Peyer's patch (tissue), 4 donors: ENCODE results near the gene NLRP9. TPM values are rescaled to one million over a fixed set of nuclear protein-coding genes. Genes with fewer than 3 reads are reported as not detected.

ENCODE experiments used
- DNase-seq, 3 donors: peaks; one replicate each; pipeline ENCODE4 v3.0.0-alpha.2; 2017 to 2019
- H3K27ac ChIP-seq, 4 donors: fragments of 200-600 bp; sonication (generic); one replicate each; pipeline ENCODE4 v1.5.1; 2016 to 2019
- H3K27me3 ChIP-seq, 2 donors: fragments of 200-600 bp; sonication (generic); one replicate each; pipeline ENCODE4 v1.5.1; 2019
- H3K36me3 ChIP-seq, 3 donors: fragments of 200-600 bp; sonication (generic); one replicate each; pipeline ENCODE4 v1.5.1; 2016 to 2019
- H3K4me1 ChIP-seq, 4 donors: fragments of 200-600 bp; sonication (generic); one replicate each; pipeline ENCODE4 v1.5.1; 2016 to 2019
- H3K4me3 ChIP-seq, 4 donors: fragments of 200-600 bp; sonication (generic); 1 replicate in 3 of 4; 2 replicates in 1 of 4; pipeline ENCODE4 v1.5.1; 2016 to 2019; ENCODE audit warnings: mild to moderate bottlenecking in 1 of 4
- H3K9me3 ChIP-seq, 4 donors: fragments of 200-600 bp; sonication (generic); one replicate each; pipeline ENCODE4 v1.5.1; 2016 to 2019; ENCODE audit warnings: mild to moderate bottlenecking in 1 of 4
- POLR2A ChIP-seq, 2 donors: fragments of 450-650 bp; IDR thresholded peaks; one replicate each; pipeline ENCODE4 v1.5.1; 2017; ENCODE audit warnings: antibody characterized with exemption in 2 of 2, mild to moderate bottlenecking in 2 of 2, moderate library complexity in 2 of 2
- total RNA-seq, 4 donors: library from RNA; depleted of rRNA; stranded (reverse); fragments of >200 nt; gene quantifications; one replicate each; pipeline ENCODE4 v1.1.0, GENCODE V29; 2016
- TF ChIP-seq, protein P1 (sequence below), 6 experiments: fragments of 450-650 bp in 4 of 6; fragments of 200-600 bp in 2 of 6; sonication (generic) in 1 of 6; IDR thresholded peaks; one replicate each; pipeline ENCODE4 v1.5.1; 2017 to 2019; ENCODE audit warnings: antibody characterized with exemption in 6 of 6, mild to moderate bottlenecking in 3 of 6, moderate library complexity in 1 of 6

NLRP9 gene
- total RNA-seq, 4 donors from 2014 or later = not detected

DNA sequence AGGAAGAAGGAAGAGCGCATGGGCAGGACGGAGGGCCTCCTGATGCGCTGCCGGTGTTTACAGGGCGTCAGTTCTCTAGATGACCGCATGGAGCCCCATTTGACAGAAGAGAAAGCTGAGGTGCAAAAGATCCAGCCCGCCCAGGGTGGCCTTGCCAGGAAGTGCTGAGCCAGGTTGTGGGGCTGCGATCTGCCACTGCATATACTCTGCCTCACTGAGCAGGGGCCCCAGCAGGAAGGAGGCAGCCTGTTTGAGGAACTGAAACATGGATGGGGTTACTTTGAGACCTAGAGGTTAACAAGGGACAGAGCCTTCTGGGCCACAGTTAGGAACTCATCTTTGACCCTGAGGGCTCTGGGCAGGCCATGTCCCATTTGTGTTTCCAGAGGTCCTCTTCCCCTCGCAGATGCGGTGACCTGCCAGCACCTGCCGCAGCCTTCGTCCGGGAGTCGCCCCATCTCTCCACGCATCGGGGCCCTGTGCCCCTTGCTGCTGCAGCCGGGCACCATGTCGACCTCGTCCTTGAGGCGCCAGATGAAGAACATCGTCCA, 60.0 kb downstream of the NLRP9 start:
- TF ChIP-seq POLR2A (IDR thresholded peaks at IDR 0.05) = no peak
- TF ChIP-seq, protein P1, sequence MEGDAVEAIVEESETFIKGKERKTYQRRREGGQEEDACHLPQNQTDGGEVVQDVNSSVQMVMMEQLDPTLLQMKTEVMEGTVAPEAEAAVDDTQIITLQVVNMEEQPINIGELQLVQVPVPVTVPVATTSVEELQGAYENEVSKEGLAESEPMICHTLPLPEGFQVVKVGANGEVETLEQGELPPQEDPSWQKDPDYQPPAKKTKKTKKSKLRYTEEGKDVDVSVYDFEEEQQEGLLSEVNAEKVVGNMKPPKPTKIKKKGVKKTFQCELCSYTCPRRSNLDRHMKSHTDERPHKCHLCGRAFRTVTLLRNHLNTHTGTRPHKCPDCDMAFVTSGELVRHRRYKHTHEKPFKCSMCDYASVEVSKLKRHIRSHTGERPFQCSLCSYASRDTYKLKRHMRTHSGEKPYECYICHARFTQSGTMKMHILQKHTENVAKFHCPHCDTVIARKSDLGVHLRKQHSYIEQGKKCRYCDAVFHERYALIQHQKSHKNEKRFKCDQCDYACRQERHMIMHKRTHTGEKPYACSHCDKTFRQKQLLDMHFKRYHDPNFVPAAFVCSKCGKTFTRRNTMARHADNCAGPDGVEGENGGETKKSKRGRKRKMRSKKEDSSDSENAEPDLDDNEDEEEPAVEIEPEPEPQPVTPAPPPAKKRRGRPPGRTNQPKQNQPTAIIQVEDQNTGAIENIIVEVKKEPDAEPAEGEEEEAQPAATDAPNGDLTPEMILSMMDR (IDR thresholded peaks at IDR 0.05) = peak in 1 of 6 experiments; percentile 8
- H3K36me3 ChIP-seq = peaks cover 0 to 48% (median 0%) of the 10 kb centered on the region in 3 donors
- H3K27ac ChIP-seq = peak overlapping the region; percentile 93 to 97 (median 94)
- H3K27me3 ChIP-seq = no peaks in the 10 kb centered on the region
- peak overlapping the region in 2 of 4 donors; percentile 10 to 74 for H3K4me3 ChIP-seq
- H3K9me3 ChIP-seq = no peaks in the 10 kb centered on the region
- DNase-seq = peak in 2 of 3 donors; percentile 90 to 92
- peaks cover 4 to 77% (median 29%) of the 10 kb centered on the region in 4 donors for H3K4me1 ChIP-seq

- peak overlapping the region in 2 of 4 donors; percentile 74 to 89 for H3K4me3 ChIP-seq
- peaks cover 0 to 52% (median 0%) of the 10 kb centered on the region in 3 donors for H3K36me3 ChIP-seq
- H3K27ac ChIP-seq = peak overlapping the region; percentile 93 to 97 (median 94)
- H3K4me1 ChIP-seq = peaks cover 4 to 74% (median 29%) of the 10 kb centered on the region in 4 donors
- TF ChIP-seq POLR2A (IDR thresholded peaks at IDR 0.05) = no peak
- TF ChIP-seq, protein P1 (IDR thresholded peaks at IDR 0.05) = no peak
- no peaks in the 10 kb centered on the region for H3K9me3 ChIP-seq
- H3K27me3 ChIP-seq = no peaks in the 10 kb centered on the region
- DNase-seq = peak in 1 of 3 donors; percentile 28
Observed at GRCh38 chr19:55677572-55678028, 60.6 kb downstream of the NLRP9 start.

DNA sequence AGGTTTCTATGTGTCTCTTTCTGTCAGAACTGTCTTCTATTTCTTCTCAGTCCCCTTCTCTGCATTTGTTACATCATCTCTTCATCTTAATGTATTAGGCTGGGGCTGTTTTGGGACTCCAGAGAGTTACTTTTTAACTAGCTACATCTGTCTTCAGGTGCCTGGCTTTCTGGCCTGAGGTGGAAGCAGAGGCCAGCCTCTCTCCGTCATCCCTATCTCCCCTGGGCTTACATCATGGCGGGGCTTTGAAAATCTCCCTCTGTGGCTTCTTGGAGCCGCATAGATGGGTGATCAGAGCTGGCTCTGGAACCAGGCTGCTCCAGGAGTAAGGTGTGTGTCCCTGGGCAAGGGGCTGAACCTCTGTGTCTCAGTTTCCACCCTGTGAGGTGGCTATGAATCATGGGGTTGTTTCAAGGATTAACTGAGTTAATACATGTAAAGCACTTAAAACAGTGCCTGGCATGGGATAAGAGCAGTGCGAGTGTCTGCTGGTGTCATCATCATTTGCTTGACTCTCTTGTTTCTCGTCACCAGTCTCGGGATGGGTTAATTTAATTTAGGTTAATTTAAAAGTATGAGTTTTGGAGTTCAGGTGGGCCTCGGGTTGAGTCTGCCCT, 61.2 kb downstream of the NLRP9 start:
- Histone ChIP-seq H3K4me1 (peaks cover 4 to 72% (median 29%) of the 10 kb centered on the region in 4 donors), H3K27ac (peak overlapping the region; percentile 93 to 97 (median 94)), H3K4me3 (peak overlapping the region in 2 of 4 donors; percentile 74 to 89), H3K27me3 (no peaks in the 10 kb centered on the region), H3K9me3 (no peaks in the 10 kb centered on the region), H3K36me3 (peaks cover 0 to 52% (median 0%) of the 10 kb centered on the region in 3 donors)
- no peak for DNase-seq
- TF ChIP-seq, protein P1 (IDR thresholded peaks at IDR 0.05) = no peak
- TF ChIP-seq POLR2A (IDR thresholded peaks at IDR 0.05) = peak in 1 of 2 donors; percentile 8

GRCh38 chr19:55676383-55676782, 61.8 kb downstream of the NLRP9 start:
- peak overlapping the region; percentile 93 to 97 (median 94) for H3K27ac ChIP-seq
- peak overlapping the region; percentile 74 to 94 (median 86) for H3K4me3 ChIP-seq
- peak in 1 of 3 donors; percentile 70 for DNase-seq
- H3K9me3 ChIP-seq = no peaks in the 10 kb centered on the region
- H3K36me3 ChIP-seq = peaks cover 0 to 51% (median 0%) of the 10 kb centered on the region in 3 donors
- H3K27me3 ChIP-seq = no peaks in the 10 kb centered on the region
- peaks cover 4 to 69% (median 29%) of the 10 kb centered on the region in 4 donors for H3K4me1 ChIP-seq
- TF ChIP-seq, protein P1 (IDR thresholded peaks at IDR 0.05) = peak in 3 of 6 experiments; percentile 14 to 49 (median 39)
- no peak for TF ChIP-seq POLR2A (IDR thresholded peaks at IDR 0.05)

GRCh38 chr19:55675661-55676354, 62.4 kb downstream of the NLRP9 start:
- Histone ChIP-seq H3K9me3 (no peaks in the 10 kb centered on the region), H3K4me3 (peak overlapping the region; percentile 74 to 94 (median 86)), H3K4me1 (peaks cover 4 to 63% (median 28%) of the 10 kb centered on the region in 4 donors), H3K36me3 (peaks cover 0 to 51% (median 0%) of the 10 kb centered on the region in 3 donors), H3K27ac (peak overlapping the region; percentile 93 to 97 (median 94)), H3K27me3 (no peaks in the 10 kb centered on the region)
- TF ChIP-seq POLR2A (IDR thresholded peaks at IDR 0.05) = no peak
- TF ChIP-seq, protein P1 (IDR thresholded peaks at IDR 0.05) = no peak
- DNase-seq = no peak
